Left lobe of liver (tissue), 1 donor: Measurements from ENCODE around the gene GALNT8. TPM values are rescaled to one million over a fixed set of nuclear protein-coding genes. Genes with fewer than 3 reads are reported as not detected.

Experiments used
- total RNA-seq: library from RNA; stranded (reverse); gene quantifications from one replicate; pipeline ENCODE4 v1.2.1, GENCODE V29; 2021
- donor health status: DM: no; HTN: yes; CAD: no.

Gene GALNT8
- total RNA-seq, 1 donor from 2014 or later, result not detected

Other genes with a start within 250 kb of the GALNT8 start
- 0.65 TPM for gene RAD51AP1, start 181.5 kb upstream of the GALNT8 start, total RNA-seq
- gene DYRK4, start 158.2 kb upstream of the GALNT8 start, total RNA-seq, result 8.7 TPM
- 1.6 TPM for gene AKAP3, start 71.3 kb upstream of the GALNT8 start, total RNA-seq
- 73.5 TPM for gene NDUFA9, start 71.3 kb upstream of the GALNT8 start, total RNA-seq
- not detected for gene KCNA1, start 189.5 kb downstream of the GALNT8 start, total RNA-seq